Activated T-cell treated with anti-CD3 and anti-CD28 coated beads for 1 hour (primary cell): Measurements from ENCODE around the gene MOCS1.

Source experiments
- DNase-seq: peaks from one replicate; pipeline ENCODE4 v3.0.0-alpha.2; 2020; ENCODE audit warnings: low read depth

MOCS1 gene

DNA sequence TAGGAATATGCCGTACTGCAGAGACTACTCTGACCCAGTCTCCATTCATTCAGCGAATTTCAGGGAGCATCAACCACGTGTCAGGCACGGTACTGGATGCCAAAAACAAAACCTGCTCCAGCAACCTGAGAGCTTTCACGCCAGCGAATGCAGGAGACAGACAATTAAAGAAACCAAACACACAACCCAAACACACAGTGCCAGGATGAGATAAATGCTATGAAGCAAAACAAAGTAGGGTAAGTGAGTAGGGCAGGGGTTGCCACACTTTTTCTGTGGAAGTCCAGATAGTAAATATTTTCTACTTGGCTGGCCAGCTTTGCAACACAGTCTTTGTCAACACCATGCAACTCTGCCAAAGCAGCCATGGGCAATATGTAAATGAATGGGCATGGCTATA, 10.0 kb downstream of the MOCS1 start:
- DNase-seq = no peak

DNA sequence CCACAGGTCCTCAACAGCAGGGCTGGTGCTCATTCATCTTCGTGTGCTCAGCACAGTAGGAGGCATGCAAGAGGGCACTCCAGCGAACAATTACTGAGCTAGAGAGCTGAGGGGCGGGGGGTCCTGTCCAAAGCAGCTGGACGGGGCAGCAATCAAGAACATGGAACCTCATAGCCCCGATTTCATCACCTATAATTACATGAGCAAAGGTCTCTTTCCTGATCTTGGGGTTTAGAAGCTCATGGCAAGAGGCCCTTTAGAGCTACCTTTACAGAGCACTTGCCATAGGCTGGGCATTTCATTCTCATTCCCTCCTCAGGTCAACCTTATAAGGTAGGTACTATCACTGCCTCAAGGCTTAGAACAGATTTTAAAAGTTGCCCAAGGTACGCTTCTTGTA, 10.4 kb downstream of the MOCS1 start:
- DNase-seq = no peak

GRCh38 chr6:39923394-39923793, 10.9 kb downstream of the MOCS1 start:
- DNase-seq = no peak

GRCh38 chr6:39922821-39923220, 11.4 kb downstream of the MOCS1 start:
- no peak for DNase-seq

DNA sequence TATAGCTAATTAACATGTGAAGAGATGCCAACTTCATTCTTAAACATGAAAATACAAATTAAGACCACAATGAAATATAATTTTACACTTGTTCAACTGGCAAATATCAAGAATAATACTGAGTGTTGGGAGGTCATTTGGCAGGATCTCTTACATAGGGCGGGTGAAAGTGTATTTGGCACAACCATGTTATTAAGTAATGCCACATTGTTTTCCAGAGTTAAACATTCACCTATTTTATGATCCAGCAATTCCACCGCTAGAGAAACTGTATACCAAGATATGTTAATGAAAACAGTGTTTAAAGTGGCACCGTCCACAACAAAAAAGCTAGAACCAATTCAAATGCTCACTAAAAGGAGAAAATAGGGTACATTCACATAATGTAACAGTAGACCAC, 14.1 kb downstream of the MOCS1 start:
- no peak for DNase-seq

- DNase-seq = no peak
These were observed 15.4 kb downstream of the MOCS1 start for GRCh38 chr6:39918831-39919230.

DNA sequence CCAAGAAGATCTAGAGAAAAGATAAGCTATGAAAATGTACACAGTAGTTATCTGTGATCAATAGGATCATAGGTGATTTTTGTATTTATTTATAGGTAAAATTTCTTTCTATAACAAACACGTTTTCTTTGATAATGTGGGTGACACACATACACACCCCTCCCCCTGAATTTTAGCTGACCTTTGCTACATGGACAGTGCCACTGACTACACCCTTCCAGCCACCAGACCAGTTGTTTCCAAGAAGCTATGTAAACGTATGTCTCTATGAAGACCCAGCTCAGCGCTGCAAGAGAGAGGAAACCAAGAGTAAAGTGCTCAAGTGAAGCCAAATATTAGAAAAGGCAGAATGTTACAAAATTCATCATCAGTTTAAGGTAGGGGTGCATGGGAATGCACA, 16.3 kb downstream of the MOCS1 start:
- DNase-seq = no peak

GRCh38 chr6:39917329-39917728, 16.9 kb downstream of the MOCS1 start:
- DNase-seq = no peak

DNA sequence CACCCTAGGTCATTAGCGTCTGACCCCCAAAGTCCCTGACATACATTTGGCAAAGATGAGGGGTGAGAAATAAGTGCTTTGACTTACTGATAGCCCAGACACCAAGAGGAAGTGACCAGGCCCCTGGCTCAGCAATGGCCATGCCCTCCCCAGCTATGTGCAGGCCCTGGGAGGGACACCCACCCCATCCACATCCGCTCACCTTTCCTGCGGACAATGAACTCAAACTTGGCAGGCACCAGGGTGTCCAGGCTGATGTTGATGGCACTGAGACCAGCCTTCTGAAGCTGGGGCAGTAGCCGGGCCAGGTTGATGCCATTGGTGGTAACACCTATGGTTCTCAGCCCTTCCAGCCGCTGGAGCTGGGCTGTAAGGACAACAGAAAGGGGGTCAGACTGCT, 18.4 kb downstream of the MOCS1 start:
- no peak for DNase-seq

DNA sequence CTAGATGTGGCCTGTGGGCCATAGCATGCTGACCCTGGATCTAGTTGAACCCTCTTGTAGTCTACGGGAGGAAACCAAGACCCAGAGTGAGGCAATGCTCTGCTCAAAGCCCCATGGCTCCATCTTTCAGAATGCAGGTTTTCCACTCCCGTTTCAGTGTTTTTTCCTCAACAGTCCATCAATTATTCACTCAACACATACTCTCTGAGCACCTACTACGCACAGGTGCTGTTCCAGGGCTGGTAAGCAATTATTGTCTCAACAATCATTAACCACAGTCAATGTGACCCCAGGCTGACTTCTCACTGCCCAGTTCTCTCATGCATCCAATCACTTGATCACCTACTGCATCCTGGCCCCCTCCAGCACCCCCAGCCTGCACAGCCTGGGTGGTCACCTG, 20.0 kb downstream of the MOCS1 start:
- DNase-seq = no peak

DNA sequence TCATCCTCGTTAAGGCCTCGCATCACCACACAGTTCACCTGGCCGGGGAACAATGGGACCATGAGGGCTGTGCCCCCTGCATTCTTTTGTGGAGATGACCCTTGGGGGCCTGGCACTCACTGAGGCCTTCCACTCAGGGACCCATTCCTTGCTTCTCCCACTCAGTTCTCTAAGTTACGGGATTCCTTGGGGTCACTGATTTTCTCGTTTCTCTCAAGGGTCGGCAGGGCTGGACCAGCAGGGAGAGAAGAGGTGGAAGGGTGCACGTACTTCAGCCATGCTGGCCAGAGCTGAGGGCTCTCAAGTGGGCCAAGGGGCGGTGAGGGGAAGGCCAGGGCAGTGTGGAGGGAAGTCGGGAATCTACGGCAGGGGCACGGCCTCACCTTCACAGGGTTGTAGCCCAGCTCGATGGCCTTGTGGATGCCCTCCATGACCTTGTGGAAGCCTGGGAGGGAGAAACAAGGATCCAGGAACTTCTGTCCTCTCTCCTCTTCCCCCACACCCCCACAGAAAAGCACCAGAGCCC, 20.8 kb downstream of the MOCS1 start:
- no peak for DNase-seq

GRCh38 chr6:39912446-39912845, 21.8 kb downstream of the MOCS1 start:
- DNase-seq = no peak

DNA sequence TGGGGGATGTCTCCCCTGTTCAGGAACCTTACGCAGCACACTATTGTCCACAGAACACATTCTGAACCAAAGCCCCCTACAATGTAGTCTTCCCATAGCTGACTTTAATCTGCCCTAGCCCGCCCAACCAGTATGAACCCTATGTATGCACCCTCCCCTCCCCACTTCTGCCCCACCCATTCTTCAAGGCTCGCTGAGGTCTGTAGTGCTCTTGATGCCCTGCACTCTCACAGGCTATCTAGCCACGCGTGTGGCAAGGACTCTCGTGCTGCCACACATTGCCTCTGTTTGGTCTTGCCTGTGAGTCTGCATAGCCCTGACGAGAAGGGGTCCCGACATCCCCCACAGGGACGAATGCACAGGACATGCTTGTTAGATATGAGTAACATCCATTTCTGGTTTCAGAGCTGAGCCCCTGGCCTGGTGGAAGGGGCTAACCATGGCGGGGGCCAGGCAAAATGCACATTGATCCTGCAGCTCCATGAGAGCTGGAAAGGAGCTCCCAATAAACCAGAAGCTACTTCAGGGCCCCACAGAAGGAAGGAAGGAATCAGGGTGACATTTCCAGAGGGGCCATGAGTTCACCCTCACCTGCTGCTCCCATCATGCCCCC, 22.6 kb downstream of the MOCS1 start:
- no peak for DNase-seq

- no peak for DNase-seq
These were observed 23.5 kb downstream of the MOCS1 start for GRCh38 chr6:39910744-39911143.

DNA sequence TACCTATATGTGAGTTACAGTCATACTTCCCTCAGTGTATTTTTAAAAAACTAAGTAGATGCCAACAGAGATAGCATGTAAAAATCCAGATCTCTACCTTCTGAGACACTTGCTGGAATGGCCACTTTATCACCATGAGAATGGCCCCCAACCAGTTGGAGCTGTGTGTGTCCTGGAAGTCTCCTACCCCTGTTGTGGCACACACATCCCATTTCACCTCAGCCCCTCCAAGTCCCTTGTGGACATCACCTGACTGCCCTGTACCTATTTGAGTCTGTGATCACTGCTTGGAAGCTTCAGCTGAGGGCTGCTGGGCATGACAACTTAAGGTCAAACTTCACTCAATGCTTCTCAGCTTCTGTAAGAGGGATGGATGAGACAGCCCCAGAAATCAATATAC, 24.1 kb downstream of the MOCS1 start:
- no peak for DNase-seq

- no peak for DNase-seq
These were observed 24.6 kb downstream of the MOCS1 start for GRCh38 chr6:39909701-39910100.

- DNase-seq = no peak
These were observed 25.3 kb downstream of the MOCS1 start for GRCh38 chr6:39908838-39909583.

- no peak for DNase-seq
These were observed 26.2 kb downstream of the MOCS1 start for GRCh38 chr6:39907871-39908575.

DNA sequence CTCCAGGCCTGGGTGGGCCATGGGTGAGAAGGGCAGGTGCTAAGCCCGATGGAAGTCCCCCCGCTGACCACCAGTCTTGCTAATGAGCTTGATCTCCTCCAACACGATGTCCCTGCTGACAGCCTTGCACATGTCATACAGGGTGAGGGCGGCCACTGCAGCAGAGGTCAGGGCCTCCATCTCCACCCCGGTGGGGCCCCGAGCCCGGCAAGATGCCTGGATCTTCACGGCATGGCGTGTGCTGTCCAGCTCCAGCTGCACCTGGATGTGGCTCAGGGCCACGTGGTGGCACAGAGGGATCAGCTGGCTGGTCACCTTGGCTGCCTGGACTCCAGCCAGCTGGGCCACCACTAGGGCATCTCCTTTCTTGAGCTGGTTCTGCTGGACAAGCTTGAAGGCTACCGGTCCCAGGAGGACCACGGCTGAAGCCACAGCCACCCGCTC, 27.9 kb downstream of the MOCS1 start:
- DNase-seq = no peak

DNA sequence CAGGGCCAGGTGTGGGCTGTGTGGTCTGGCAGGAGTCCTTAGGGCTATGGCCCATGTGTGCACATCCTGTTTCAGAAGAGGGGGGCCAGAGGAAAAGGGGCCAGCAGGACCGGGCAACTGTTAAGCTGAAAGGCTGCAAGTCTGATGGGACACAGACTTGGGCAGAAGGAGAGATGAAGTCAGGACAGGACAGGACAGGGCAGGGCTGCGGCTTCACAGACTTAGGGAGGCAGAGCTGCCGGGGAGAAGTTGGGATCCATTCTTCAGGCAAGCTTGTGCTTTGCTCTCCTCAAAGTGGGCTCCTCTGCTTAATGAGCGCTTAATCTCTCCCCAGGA, 28.7 kb downstream of the MOCS1 start:
- DNase-seq = no peak

DNA sequence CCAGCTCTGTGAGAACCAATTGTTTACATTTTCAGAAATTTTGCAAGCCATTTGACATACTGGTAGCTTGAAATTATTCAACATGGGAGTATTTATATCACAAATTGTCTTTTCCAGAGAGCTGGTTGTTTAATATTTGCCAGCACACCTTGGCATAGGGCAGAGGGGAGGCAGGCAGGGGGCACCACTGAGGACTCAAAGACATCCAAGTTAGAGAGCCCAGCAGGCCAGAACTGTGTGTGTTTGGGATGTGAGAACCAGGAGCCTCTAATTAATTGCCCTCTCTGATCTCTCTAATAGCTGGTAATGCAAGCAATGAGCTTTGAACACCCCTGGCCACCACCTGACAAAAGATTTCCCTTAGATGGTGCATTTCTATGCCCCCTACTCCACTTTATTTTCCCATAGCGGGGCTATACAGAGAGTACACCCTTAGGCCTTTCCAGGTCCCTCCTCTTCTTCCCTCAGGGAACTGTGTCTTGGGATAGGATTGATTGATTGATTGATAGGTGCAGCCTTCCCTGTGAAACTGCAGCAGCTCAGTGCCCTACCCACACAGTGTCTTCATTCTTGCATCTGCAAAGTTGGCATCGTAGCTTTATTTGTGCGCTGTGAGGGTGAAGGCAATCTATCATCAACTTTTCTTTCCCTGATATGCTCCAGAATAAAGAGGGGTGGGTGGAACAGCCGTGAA, 29.2 kb downstream of the MOCS1 start:
- no peak for DNase-seq

GRCh38 chr6:39903656-39904055, 30.6 kb downstream of the MOCS1 start:
- DNase-seq = no peak
